BLaER1 (cell line): ENCODE data around the gene ABCA10.

Source experiments
- H3K27ac ChIP-seq: shearing (Covaris generic); formaldehyde crosslinking; 2 replicates; pipeline ENCODE4 v1.8.1; 2022
- H3K27me3 ChIP-seq: shearing (Covaris generic); formaldehyde crosslinking; 2 replicates; pipeline ENCODE4 v1.8.1; 2022
- H3K36me3 ChIP-seq: shearing (Covaris generic); formaldehyde crosslinking; 2 replicates; pipeline ENCODE4 v1.8.1; 2022
- H3K4me1 ChIP-seq: shearing (Covaris generic); formaldehyde crosslinking; 2 replicates; pipeline ENCODE4 v1.8.1; 2022
- H3K4me2 ChIP-seq: shearing (Covaris generic); formaldehyde crosslinking; 2 replicates; pipeline ENCODE4 v1.8.1; 2022
- H3K4me3 ChIP-seq: shearing (Covaris generic); formaldehyde crosslinking; 2 replicates; pipeline ENCODE4 v1.8.1; 2022
- H3K9ac ChIP-seq: shearing (Covaris generic); formaldehyde crosslinking; 2 replicates; pipeline ENCODE4 v1.8.1; 2022
- H3K9me3 ChIP-seq: shearing (Covaris generic); formaldehyde crosslinking; 2 replicates; pipeline ENCODE4 v1.8.1; 2022
- H4K20me1 ChIP-seq: shearing (Covaris generic); formaldehyde crosslinking; 2 replicates; pipeline ENCODE4 v1.8.1; 2022
- Cebpa-rat ChIP-seq: shearing (Covaris generic); IDR thresholded peaks from 2 replicates; pipeline ENCODE4 v1.8.1; 2022

Gene ABCA10

GRCh38 chr17:69246726-69247375, 18.2 kb upstream of the ABCA10 start:
- no peak overlapping the region for H3K27ac ChIP-seq
- H3K4me2 ChIP-seq = no peak overlapping the region
- no peak overlapping the region for H3K9ac ChIP-seq
- no peaks in the 10 kb centered on the region for H3K4me1 ChIP-seq
- no peaks in the 10 kb centered on the region for H4K20me1 ChIP-seq
- H3K4me3 ChIP-seq = no peak overlapping the region
- TF ChIP-seq Cebpa-rat = no peak
- H3K9me3 ChIP-seq = no peaks in the 10 kb centered on the region
- H3K36me3 ChIP-seq = no peaks in the 10 kb centered on the region
- no peaks in the 10 kb centered on the region for H3K27me3 ChIP-seq

GRCh38 chr17:69246202-69246601, 17.6 kb upstream of the ABCA10 start:
- no peaks in the 10 kb centered on the region for H3K4me1 ChIP-seq
- no peak overlapping the region for H3K27ac ChIP-seq
- H3K4me2 ChIP-seq = no peak overlapping the region
- H3K27me3 ChIP-seq = no peaks in the 10 kb centered on the region
- H4K20me1 ChIP-seq = no peaks in the 10 kb centered on the region
- H3K9ac ChIP-seq = no peak overlapping the region
- TF ChIP-seq Cebpa-rat = no peak
- no peaks in the 10 kb centered on the region for H3K36me3 ChIP-seq
- H3K4me3 ChIP-seq = no peak overlapping the region
- H3K9me3 ChIP-seq = no peaks in the 10 kb centered on the region

GRCh38 chr17:69245617-69246016, 17.0 kb upstream of the ABCA10 start:
- Histone ChIP-seq H3K9me3 (no peaks in the 10 kb centered on the region), H3K36me3 (no peaks in the 10 kb centered on the region), H3K4me3 (no peak overlapping the region), H4K20me1 (no peaks in the 10 kb centered on the region), H3K27ac (no peak overlapping the region), H3K9ac (no peak overlapping the region), H3K4me1 (no peaks in the 10 kb centered on the region), H3K4me2 (no peak overlapping the region), H3K27me3 (no peaks in the 10 kb centered on the region)
- TF ChIP-seq Cebpa-rat = no peak

GRCh38 chr17:69239611-69240600, 11.3 kb upstream of the ABCA10 start:
- Histone ChIP-seq H4K20me1 (no peaks in the 10 kb centered on the region), H3K9me3 (no peaks in the 10 kb centered on the region), H3K9ac (no peak overlapping the region), H3K4me2 (no peak overlapping the region), H3K36me3 (no peaks in the 10 kb centered on the region), H3K4me1 (no peaks in the 10 kb centered on the region), H3K4me3 (no peak overlapping the region), H3K27me3 (no peaks in the 10 kb centered on the region), H3K27ac (no peak overlapping the region)
- TF ChIP-seq Cebpa-rat = no peak

GRCh38 chr17:69236946-69237345, 8.3 kb upstream of the ABCA10 start:
- Histone ChIP-seq H3K9me3 (peaks cover 15% of the 10 kb centered on the region), H3K27ac (no peak overlapping the region), H3K4me2 (no peak overlapping the region), H3K27me3 (no peaks in the 10 kb centered on the region), H3K9ac (no peak overlapping the region), H3K4me1 (no peaks in the 10 kb centered on the region), H4K20me1 (no peaks in the 10 kb centered on the region), H3K4me3 (no peak overlapping the region), H3K36me3 (no peaks in the 10 kb centered on the region)
- no peak for TF ChIP-seq Cebpa-rat

- no peak for TF ChIP-seq Cebpa-rat
- Histone ChIP-seq H4K20me1 (no peaks in the 10 kb centered on the region), H3K27ac (no peak overlapping the region), H3K27me3 (no peaks in the 10 kb centered on the region), H3K9me3 (peaks cover 15% of the 10 kb centered on the region), H3K4me2 (no peak overlapping the region), H3K4me1 (no peaks in the 10 kb centered on the region), H3K4me3 (no peak overlapping the region), H3K9ac (no peak overlapping the region), H3K36me3 (no peaks in the 10 kb centered on the region)
Measured at GRCh38 chr17:69236464-69236863, 7.8 kb upstream of the ABCA10 start.

- Histone ChIP-seq H3K4me2 (no peak overlapping the region), H3K9ac (no peak overlapping the region), H3K9me3 (peaks cover 15% of the 10 kb centered on the region), H3K4me3 (no peak overlapping the region), H3K36me3 (no peaks in the 10 kb centered on the region), H4K20me1 (no peaks in the 10 kb centered on the region), H3K4me1 (no peaks in the 10 kb centered on the region), H3K27ac (no peak overlapping the region), H3K27me3 (no peaks in the 10 kb centered on the region)
- no peak for TF ChIP-seq Cebpa-rat
Measured at GRCh38 chr17:69235338-69236058, 6.9 kb upstream of the ABCA10 start.

GRCh38 chr17:69232650-69233049, 4.0 kb upstream of the ABCA10 start:
- Histone ChIP-seq H3K27ac (no peak overlapping the region), H3K27me3 (no peaks in the 10 kb centered on the region), H4K20me1 (no peaks in the 10 kb centered on the region), H3K4me2 (no peak overlapping the region), H3K4me1 (peaks cover 5% of the 10 kb centered on the region), H3K9me3 (peaks cover 15% of the 10 kb centered on the region), H3K4me3 (no peak overlapping the region), H3K9ac (no peak overlapping the region), H3K36me3 (no peaks in the 10 kb centered on the region)
- TF ChIP-seq Cebpa-rat = no peak

- no peak overlapping the region for H3K4me3 ChIP-seq
- no peaks in the 10 kb centered on the region for H3K27me3 ChIP-seq
- no peak overlapping the region for H3K9ac ChIP-seq
- no peak for TF ChIP-seq Cebpa-rat
- peaks cover 12% of the 10 kb centered on the region for H3K4me1 ChIP-seq
- H3K27ac ChIP-seq = no peak overlapping the region
- no peak overlapping the region for H3K4me2 ChIP-seq
- H4K20me1 ChIP-seq = no peaks in the 10 kb centered on the region
- H3K9me3 ChIP-seq = peaks cover 15% of the 10 kb centered on the region
- no peaks in the 10 kb centered on the region for H3K36me3 ChIP-seq
Measured at GRCh38 chr17:69231521-69231920, 2.9 kb upstream of the ABCA10 start.

- no peaks in the 10 kb centered on the region for H4K20me1 ChIP-seq
- H3K27ac ChIP-seq = no peak overlapping the region
- H3K9me3 ChIP-seq = peaks cover 15% of the 10 kb centered on the region
- peaks cover 12% of the 10 kb centered on the region for H3K4me1 ChIP-seq
- H3K4me3 ChIP-seq = no peak overlapping the region
- H3K9ac ChIP-seq = no peak overlapping the region
- no peak for TF ChIP-seq Cebpa-rat
- H3K4me2 ChIP-seq = no peak overlapping the region
- no peaks in the 10 kb centered on the region for H3K36me3 ChIP-seq
- H3K27me3 ChIP-seq = no peaks in the 10 kb centered on the region
Measured at GRCh38 chr17:69230939-69231338, 2.3 kb upstream of the ABCA10 start.
